HG02884 (cell line): ENCODE data around the gene TMEM39A.

Experiments
- ATAC-seq: cut with Tn5 transposase; IDR thresholded peaks from one replicate; pipeline ENCODE4 v1.9.1; 2021; ENCODE audit warnings: mild to moderate bottlenecking, moderate library complexity; ENCODE audit not compliant: unreplicated experiment

TMEM39A gene

DNA sequence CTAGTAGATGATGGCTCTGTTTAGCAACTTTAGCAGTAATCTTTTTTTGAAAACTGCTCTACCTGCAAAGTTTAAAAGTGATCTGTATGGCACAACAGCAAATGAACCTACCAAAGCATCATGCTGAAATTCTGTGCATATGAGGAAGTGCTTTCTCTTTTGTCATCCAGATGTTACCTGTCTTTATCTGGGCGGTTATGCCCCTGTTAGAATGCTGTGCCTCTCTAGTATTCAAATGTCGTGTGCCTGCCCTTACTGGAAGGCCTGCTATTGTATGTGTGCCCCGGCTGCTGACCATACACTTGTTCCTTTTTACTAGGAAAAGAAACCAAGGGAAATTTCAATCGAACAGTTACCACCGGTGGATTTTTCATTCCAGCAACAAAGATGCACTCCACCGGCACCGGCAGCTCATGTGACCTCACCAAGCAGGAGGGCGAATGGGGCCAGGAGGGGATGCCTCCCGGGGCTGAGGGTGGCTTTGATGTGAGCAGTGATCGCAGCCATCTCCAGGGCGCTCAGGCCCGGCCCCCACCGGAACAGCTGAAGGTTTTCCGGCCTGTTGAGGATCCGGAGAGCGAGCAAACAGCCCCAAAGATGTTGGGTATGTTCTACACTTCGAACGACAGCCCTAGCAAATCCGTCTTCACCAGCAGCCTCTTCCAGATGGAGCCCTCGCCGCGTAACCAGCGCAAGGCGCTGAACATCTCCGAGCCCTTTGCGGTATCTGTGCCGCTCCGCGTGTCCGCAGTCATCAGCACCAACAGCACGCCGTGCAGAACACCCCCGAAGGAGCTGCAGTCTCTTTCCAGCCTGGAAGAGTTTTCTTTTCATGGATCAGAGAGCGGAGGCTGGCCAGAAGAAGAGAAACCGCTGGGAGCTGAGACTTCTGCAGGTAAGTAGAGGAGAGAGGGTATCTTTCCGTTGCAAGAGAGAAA lies 61.6 kb downstream of the TMEM39A start:
- peak; percentile 64 for ATAC-seq

DNA sequence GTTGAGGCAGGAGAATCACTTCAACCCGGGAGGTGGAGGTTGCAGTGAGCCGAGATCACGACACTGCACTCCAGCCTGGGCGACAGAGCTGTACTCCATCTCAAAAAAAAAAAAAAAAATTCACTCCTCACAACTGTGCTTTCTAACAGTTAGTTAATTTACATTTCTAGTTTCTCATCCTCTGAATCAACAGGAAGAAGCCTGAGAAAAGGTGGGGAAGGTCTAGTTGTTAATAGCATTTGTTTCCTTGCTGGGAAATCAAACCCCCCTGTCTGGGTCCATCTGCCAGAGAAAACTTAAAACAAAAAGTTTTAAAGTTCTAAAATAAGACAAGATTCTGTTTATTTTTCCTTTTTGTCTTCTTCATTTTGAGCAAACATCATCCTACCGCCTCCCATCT lies 62.3 kb downstream of the TMEM39A start:
- ATAC-seq, result peak; percentile 55

DNA sequence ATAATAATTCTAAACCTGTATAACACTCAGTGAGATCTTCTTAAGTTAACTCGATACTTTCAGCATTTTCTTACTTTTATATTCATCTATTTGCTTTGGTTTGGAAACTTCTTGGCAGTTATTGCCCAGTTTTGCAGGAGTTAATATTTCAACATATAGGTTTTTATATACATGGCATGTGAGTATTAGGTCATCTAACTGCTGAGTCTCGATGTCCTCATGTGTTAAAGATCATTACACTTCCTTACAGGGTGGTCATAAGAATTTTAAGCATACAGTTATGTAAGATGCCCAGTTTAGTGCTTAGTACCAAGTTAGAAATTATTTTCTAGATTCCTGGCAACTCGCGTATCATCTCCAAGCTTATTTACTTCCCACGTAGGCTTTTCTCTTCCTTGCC lies 62.9 kb downstream of the TMEM39A start:
- no peak for ATAC-seq

DNA sequence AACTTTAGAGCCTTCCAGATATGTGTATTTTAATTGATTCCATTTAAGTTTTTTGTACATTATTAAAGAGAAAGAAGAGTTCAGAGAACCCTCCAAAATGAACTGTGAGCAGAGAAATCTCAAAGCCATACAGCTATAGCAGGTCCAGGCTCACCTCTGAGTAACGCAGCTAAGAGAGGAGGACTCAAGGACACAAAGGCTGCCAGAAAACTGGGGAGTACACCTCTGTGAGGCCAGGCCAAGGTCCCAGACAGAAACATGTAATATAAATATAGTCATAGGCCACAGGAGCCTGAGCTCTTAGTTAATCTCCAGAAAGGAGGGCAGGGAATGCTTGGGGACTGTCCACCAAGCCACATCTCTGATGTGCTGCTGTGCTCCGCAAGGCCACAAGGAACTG lies 66.5 kb downstream of the TMEM39A start:
- ATAC-seq, result no peak

DNA sequence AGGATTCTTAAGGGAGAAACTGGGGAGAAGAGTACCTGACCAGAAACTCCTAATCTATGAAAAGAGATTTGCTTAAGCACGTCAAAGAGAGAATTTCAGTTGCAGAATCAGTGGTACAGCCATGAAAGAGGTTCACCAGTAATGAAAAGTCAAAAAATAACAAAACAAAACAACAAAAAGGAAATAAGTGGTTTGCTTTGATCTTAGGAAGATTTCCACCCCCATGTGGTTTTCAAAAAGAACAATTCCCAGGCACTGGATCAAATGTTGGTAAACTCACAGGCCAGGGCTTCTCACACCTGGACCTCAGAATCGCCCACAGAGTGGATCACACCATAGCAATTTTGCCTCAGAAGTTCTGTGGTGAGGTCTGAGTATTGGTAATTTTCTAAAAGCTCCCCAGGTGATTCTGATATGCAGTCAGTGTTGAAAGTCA lies 67.5 kb downstream of the TMEM39A start:
- ATAC-seq, result peak; percentile 72

DNA sequence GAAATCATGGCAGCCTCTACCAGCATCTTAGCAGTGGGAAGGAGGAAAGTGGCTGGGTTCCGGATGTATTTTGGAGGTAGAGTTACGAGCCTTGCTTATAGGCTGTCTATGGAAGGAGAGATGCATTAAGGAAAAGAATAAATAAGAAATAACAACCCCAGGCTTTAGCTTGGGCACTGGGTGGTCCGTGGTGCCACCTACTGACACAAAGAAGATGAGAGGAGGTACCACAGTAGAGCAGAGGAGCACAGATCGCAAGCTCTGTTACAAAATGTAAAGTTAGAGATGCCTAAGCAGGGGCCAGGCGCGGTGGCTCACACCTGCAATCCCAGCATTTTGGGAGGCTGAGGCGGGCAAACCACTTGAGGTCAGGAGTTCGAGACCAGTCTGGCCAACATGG lies 74.8 kb downstream of the TMEM39A start:
- no peak for ATAC-seq

DNA sequence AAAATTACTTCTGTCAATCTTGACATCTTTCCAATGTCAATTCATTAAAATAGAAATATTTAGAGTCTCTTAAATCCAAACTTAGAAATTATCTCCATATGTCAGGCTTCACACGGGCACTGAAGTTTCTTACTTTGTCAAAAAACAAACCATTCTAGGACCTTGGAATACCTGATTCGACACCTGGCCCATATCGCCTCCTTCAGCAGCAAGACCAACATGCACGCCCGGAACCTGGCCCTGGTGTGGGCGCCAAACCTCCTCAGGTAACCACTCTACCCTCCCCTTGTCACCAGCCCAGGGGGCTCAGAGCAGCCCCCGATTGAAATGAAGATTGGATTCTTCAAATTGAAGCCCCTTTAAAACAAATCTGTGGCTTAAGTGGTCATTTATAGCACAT lies 81.3 kb downstream of the TMEM39A start:
- ATAC-seq, result no peak

DNA sequence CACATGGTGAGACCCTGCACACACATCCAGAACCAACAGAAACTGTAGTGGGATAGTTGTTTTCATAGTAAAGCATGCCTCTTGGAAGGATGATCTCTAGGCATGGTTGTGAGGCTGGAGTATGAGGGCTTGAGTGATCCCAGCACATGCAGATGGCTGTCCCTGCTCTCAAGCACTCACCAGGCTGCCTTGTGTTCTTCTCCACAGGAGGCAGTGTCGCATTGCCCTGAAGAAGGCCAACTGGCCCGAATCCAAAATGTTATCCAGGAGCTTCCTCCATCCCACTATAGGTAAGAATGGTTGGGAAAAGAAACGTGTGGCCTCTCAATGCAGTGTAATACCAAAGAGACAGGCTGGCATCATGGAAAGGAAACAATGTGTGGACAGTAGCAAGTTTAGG lies 82.7 kb downstream of the TMEM39A start:
- no peak for ATAC-seq
